ENCODE results near the gene INPP5D.
"Not testable (repeated sequence)": the region's sequence is repeated elsewhere in the genome, so short reads cannot be mapped to it uniquely, and the experiment has no call there.

INPP5D gene

DNA sequence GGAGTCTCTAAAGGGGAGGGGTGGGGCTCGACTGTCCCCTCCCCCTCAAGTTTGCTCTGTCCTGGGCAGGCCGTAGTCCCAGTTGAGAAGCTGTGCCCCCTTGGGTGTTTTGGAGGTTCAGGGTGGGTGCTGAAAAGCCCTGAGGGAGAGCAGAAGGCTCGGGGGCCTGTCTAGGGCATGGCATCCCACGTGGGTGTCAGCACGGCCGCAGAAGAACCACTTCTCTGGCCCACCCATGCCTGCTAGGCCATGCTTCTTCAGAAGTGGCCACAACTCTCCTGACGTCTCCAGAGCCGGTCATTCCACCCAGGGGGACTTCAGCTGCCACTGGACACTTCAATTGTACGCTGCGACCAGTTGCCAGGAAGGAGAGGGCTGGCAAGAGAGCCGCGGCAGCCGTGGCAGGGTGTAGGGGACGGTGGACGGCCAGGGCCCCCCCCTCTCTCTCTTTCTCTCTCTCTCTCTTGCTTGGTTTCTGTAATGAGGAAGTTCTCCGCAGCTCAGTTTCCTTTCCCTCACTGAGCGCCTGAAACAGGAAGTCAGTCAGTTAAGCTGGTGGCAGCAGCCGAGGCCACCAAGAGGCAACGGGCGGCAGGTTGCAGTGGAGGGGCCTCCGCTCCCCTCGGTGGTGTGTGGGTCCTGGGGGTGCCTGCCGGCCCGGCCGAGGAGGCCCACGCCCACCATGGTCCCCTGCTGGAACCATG, at the start of gene INPP5D:
TSS of gene INPP5D (plus strand) at position 546 of the 704 bp plus-strand sequence. CDS start at position 683, 137 bp downstream.
- no peak for DNase-seq

DNA sequence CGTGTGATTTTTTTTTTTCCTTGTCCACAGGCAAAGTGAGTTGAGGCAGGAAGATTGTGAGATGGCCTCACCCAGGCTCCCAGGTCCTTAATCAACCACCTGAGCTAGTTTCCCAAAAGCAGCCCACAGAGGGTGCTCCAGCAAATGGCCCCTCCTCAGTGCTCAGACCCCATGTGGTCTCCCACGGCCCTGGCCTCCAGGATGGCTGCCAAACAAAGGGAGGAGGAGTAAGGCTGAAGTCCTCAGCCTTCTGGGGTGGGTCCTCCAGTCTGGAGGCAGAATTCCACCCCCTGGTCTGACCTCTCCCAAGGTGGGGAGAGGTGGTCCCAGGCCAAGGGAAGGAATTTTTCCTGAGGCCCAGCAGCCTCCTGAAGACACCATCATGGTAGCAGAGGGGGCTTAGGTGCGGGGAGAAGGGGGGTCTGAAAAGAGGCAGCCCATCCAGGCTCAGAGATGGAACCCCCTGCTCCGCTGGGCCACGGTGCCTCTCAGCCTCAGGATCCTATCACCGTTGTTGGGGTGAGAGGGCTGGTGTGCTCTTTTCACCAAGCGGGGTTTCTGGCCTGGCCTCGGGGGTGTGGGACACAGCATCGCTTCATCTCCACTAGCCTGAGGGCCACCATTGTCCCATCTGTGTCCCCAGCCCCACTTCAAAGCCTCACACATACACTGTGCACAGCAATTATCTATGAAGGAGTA, 49.4 kb upstream of the INPP5D start:
- DNase-seq, result no peak

DNA sequence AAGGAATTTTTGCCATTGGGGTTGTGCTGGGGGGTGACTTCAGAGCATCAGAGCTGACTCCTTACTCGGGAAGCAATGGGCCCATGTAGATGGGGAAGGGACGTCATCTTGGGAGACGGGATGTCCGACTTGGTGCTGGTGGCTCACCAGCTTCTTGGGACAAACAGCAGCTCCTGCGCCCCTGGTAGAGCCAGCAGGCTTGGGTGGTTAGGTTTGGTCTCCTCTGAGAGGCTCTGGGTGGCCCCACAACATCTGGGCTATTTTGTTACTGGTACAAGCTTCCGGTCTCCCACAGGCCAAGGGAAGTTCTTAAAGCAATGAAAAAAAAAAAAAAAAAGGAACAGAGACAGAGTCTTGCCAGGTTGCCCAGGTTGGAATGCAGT, 48.9 kb upstream of the INPP5D start:
- DNase-seq, result no peak

DNA sequence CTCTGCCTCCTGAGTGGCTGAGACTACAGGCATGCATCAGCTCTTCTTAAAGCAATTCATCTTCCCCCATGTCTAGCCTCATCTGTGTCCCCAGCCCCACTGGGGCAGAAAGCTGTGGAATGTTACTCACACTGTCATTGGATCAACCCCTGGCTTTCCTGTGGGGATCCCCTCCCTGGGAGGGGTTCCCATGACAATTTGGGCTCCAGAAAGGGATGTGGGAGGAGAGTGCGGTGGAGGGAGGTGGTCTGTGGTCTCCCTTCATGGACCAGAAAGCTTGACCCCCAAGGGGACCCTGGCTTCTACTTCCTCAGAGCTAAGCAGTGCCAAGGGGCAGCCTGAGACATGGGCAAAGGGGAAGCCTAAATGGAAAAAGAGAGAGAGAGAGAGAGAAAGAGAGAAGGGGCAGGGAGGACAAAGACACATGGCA, 48.4 kb upstream of the INPP5D start:
- no peak for DNase-seq

DNA sequence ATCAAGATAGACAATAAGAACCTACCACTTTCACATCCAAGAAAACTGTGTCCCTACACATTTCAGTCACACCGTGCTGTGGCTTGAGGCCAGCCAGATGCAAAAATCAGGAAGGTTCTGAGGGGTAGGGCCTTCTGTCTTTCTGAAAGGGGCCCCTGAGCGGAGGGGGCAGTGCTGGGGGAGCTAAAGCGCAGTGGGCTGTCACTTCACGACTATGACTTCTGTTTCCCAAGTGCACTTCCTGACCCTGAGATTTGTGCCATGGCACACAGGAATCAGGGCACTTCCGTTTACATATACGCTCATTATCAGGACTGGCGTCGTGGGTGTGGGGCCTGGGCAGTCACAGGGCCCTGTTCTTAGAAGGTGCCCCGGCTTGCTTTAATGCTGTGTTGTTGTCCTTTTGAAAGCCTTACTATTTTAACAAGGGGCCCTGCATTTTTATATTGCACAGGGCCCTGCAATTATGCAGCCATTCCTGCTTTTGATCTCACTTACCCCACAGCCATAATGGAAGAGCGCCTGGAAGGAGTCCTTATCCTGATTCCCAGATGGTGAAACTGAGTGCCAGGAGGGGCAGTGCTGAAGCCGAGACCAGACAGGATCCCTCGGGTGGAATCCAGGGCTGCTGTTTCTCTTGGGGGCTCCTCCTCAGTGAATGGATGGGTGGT, 47.7 kb upstream of the INPP5D start:
- no peak for DNase-seq

DNA sequence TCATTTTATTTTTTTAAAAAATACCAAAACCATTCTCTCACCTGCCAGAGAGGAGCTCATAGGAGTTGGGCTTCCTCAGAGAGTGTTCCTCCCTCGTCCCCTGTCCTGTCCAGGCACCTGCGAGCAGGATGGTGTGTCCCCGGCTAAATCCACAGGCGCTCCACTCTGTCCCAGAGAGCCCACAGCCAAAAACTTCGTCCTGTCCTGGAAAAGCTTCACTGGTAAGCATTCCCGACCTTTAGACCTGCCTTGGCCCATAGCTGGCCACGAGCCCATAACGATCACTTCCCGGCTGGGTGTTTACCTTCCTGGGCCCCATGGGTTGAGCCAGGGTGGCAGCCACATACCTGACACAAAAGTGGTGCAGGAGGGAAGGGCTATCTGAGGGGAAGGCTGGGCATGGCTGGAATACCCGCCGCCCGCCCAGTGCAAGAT, 47.1 kb upstream of the INPP5D start, which contains the start of gene NGEF:
TSS of gene NGEF (minus strand) at position 230 of the 435 bp plus-strand sequence. CDS start 38,366 bp downstream, outside the sequence.
- DNase-seq, result no peak

- no peak for DNase-seq
Measured at GRCh38 chr2:233013650-233014049, 46.5 kb upstream of the INPP5D start.

DNA sequence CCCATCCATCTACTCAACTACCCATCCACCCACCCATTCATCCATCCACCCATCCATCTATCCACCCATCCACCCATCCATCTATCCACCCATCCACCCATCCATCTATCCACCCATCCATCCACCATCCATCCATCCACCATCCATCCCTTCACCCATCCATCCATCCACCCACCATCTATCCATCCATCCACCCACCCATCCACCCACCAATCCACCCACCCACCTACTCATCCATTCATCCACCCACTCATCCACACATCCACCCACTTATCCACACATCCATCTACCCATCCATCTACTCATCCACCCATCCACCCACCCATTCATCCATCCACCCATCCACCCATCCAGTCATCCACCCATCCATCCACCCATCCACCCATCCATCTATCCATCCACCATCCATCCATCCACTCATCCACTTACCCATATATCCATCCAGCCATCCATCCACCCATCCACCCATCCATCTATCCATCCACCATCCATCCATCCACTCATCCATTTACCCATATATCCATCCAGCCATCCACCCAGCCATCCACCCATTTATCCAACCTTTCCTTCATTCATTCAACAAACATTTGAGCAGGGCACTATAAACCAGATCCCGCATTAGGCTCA, 45.0 kb upstream of the INPP5D start:
- no peak for DNase-seq

DNA sequence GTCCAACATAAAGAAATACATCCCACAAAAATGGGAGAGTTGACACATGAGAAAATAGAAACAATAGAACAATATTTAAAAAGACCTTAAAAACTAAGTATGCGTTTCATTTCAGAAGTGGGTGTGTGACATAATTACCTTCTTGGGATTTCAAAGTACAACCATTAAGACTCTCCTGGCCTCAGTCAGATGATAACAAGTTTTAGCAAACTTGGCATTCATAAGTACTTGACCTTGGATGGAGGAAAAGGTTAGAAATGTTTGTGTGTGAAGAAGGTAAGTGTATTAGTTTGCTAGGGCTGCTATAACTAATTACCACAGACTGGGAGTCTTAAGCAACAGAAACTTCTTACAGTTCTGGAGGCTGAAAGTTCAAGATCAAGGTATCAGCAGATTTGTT, 42.2 kb upstream of the INPP5D start:
- no peak for DNase-seq

GRCh38 chr2:233019610-233020009, 40.5 kb upstream of the INPP5D start:
- DNase-seq, result not testable (repeated sequence)

- DNase-seq, result no peak
Measured at GRCh38 chr2:233020454-233020853, 39.7 kb upstream of the INPP5D start.

- DNase-seq, result no peak
Measured at GRCh38 chr2:233021771-233022170, 38.4 kb upstream of the INPP5D start.

- DNase-seq, result no peak
Measured at GRCh38 chr2:233022561-233022960, 37.6 kb upstream of the INPP5D start.

- DNase-seq, result no peak
Measured at GRCh38 chr2:233023007-233023760, 37.0 kb upstream of the INPP5D start.

DNA sequence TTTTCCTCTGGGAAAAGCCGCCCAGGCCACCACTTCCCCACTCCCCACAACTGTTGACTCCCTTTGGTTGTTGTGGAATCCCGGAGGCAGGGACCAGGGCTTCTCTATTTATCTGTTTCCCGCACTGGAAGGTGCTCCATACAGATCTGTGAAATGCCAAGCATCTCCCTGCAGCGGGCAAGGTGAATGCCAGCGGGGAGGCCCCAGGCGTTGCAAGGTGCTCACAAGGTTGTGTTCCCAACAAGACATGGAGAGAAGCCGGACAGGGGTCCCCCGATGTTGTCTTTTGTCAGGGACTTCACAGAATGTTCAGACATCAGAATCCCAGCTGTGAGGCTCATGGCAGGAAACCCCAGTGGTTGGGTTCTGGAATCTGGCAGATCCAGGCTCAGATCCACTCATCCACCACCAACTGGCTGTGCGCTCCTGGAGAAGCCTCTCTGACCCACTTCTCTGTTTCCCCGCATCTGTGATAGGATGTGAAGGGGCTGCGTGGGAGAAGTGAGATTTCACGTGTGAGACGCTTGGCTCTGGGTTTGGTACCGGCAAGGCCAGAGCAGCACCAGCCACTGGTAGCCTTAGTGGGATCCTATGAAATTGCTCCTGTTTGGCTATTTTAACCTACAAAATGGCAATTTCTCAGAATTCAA, 36.3 kb upstream of the INPP5D start:
- no peak for DNase-seq

DNA sequence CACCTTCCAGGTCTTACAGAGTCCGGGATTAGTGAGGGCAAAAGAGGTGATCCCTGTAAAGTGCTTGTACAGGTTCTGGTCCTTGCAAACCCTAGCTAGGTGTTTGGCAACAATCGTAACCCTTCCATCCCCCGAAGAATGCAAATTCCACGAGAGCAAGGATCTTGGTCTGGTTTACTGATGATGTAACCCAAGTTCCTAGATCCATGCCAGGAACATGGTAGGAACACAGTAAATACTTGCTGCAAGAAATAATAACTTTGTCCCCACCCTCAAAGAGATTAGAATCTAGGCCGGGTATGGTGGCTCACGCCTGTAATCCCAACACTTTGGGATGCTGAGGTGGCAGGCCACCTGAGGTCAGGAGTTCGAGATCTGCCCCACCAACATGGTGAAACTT, 34.4 kb upstream of the INPP5D start:
- DNase-seq, result no peak

DNA sequence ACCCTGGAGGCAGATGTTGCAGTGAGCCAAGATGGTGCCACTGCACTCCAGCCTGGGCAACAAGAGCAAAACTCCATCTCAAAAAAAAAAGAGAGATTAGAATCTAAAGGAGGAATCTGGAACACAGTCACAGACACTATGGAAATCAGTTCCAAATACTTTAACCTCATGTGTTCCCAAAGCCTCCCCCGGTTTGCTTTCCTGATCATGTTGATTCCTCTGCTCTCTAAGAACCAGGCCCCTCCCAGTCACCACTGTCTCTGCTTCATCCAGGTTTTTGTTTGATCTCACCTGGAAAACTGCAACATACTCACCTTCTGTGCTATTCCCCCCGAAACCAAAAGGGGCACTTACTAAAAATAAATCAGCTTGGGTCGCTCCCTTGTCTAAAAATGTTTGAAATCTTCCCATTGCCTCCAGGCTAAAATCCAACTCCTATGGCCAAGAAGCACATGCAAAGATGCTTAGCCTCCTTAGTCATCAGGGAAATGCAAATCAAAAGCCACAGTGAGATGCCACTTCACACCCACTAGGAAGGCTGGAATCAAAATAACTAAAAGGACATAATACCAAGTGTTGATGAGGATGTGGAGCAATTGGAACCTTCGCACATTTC, 33.8 kb upstream of the INPP5D start:
- DNase-seq, result no peak

DNA sequence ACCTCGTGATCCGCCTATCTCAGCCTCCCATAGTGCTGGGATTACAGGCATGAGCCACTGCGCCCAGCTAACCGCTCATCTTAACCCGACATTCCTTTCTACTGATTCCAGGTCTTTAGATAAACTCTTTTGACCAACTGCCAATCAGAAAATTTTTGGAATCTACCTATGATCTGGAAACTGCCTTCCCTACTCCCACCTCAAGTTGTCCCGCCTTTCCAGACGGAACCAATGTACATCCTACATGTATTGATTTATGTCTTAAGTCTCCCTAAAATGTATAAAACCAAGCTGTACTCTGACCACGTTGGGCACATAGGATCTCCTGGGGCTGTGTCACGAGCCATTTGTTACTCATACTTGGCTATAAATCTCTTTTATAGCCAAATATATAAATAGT, 30.8 kb upstream of the INPP5D start:
- no peak for DNase-seq

GRCh38 chr2:233031556-233032500, 28.3 kb upstream of the INPP5D start:
- DNase-seq, result no peak

DNA sequence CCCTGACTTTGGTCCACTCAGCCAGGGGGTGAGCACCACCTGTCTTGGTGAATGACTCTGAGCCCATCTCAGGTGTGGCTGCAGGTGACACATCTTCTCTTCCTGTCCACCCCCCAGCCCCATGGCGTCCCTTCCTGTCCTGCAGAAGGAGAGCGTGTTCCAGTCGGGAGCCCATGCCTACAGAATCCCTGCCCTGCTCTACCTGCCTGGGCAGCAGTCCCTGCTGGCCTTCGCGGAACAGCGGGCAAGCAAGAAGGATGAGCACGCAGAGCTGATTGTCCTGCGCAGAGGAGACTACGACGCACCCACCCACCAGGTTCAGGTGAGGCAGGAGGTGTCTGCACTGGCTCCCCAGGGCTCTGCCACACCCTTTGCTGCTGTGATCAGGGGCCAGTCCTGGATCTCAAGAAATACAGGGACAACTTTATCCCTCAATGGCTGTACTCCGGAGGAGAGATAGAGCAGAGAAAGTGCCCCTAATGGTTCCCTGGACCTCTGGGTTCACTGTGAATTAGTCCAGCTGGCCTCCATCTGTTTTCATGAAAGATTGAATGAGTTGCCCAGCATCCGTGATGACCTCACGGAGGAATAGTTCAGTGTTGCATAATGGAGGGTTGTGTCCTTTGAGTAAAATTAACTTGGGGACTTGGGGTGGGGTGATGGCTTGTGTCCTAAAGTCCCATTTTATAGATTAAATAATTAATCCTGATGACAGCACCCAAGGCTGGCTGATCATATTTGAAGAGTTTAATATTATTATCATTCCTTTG, 27.4 kb upstream of the INPP5D start, which contains the start of gene NEU2:
TSS of gene NEU2 (plus strand) at position 122 of the 770 bp plus-strand sequence. CDS start at position 122, 0 bp downstream.
- DNase-seq, result no peak
